ENCODE measurements around the gene AMIGO1.
A peak's percentile ranks its signal among the peaks of the same experiment; 100 is the strongest.

AMIGO1 gene

DNA sequence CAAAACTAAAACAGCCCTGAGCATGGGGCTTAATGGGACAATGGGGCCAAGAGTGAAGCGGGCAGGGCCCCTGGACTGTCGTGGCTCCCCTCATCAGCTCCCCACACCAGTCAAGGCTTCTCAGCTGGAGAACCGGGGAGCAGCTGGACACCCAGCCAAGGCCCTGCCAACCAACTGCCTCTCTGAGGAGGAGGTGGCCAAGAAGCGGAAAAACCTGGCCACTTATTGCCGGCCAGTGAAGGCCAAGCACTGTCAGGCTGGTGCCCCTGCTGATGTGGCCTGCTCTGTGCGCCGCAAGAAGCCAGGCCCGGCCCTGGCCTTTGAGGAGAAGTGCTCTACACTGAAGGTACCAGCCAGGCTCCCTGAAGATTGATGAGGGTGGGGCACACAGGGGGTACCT lies 18.2 kb downstream of the AMIGO1 start:
- Histone ChIP-seq H3K4me1 (ENCODE audit: insufficient read depth, low read length) (peaks cover 2% of the 10 kb centered on the region), H3K36me3 (ENCODE audit: insufficient read depth, low read length) (peaks cover 54% of the 10 kb centered on the region), H3K9me3 (ENCODE audit: low read length) (no peaks in the 10 kb centered on the region), H2AFZ (ENCODE audit: low read depth, low read length) (no peak overlapping the region), H3K4me3 (ENCODE audit: low read length) (no peak overlapping the region), H3K27me3 (ENCODE audit: insufficient read depth, low read length) (no peaks in the 10 kb centered on the region)

DNA sequence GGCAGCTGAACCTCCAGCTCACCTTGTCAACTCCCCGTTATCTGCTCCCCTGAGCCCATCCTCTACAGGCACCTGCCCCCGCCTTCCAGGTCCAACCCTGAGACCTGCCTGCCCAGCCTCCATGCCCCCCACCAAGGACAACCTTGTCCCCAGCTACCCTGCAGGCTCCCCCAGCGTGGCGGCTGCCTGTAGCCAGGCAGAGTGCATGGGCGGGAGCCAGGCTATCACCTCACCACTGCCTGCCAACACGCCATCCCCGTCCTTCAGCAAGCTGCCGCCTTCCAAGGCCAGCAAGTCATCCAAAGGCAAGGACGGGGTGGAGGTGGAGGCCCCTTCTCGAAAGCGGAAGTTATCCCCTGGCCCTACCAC lies 18.6 kb downstream of the AMIGO1 start:
- Histone ChIP-seq H3K4me3 (ENCODE audit: low read length) (no peak overlapping the region), H2AFZ (ENCODE audit: low read depth, low read length) (no peak overlapping the region), H3K9me3 (ENCODE audit: low read length) (no peaks in the 10 kb centered on the region), H3K4me1 (ENCODE audit: insufficient read depth, low read length) (peaks cover 2% of the 10 kb centered on the region), H3K27me3 (ENCODE audit: insufficient read depth, low read length) (no peaks in the 10 kb centered on the region), H3K36me3 (ENCODE audit: insufficient read depth, low read length) (peaks cover 54% of the 10 kb centered on the region)

DNA sequence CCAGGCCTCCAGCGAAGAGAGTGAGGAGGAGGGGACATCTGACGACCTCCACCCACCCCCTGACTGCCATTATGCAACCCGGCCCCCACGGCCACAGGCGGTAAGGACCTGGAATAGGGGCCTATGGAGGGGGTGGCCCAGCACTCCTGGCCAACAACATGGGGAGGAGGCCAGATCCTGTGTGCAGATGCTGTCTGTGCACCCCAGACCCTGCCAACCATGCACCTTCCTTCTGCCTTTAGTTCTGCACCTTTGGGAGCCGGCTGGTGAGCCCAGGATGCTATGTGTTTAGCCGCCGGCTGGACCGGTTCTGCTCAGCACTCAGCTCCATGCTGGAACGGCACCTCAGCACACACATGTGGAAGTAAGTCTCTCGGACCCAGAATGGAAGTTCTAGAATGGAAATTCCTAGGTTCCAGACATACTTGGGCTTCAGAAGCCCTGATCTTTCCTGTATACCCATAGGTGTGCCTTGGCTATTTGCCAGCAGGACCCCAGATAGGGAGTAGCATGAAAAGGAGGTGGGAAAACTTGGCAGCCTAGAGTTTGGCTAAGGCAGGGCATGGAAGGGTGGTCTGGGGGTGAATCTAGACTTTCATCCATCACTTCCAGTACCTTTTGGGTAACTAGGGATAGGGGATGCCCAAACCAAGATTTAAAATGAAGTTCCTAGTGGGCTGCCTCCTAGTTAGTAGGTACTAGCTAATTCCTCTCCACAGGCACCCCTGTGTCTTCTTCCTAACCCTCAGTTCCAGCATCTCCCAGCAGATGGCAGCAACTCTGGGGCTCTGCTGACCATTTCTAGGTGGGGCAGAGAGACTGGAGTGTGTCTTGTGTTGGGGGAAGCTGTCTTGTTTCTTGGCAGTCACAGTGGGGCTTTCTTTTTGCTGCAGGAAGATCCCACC lies 19.2 kb downstream of the AMIGO1 start:
- peaks cover 54% of the 10 kb centered on the region for H3K36me3 ChIP-seq (ENCODE audit: insufficient read depth, low read length)

DNA sequence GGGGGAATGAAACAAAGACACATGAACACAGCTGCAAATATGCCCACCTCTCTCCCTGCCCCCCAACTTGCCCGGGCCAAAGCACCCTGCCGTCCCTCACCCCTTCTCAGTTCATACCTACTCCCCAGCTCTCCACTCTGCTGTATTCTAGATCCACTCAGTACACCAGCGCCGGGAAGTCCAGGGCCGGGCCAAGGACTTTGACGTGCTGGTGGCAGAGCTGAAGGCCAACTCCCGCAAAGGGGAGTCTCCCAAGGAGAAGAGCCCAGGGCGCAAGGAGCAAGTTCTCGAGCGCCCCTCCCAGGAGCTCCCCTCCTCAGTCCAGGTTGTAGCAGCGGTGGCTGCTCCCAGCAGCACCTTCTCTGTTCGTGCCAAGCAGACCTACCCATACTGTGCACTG lies 20.8 kb downstream of the AMIGO1 start:
- no peak overlapping the region for H3K4me3 ChIP-seq (ENCODE audit: low read length)
- H3K36me3 ChIP-seq (ENCODE audit: insufficient read depth, low read length), result peaks cover 54% of the 10 kb centered on the region
- H3K4me1 ChIP-seq (ENCODE audit: insufficient read depth, low read length), result peaks cover 12% of the 10 kb centered on the region
- H3K9me3 ChIP-seq (ENCODE audit: low read length), result no peaks in the 10 kb centered on the region
- no peak overlapping the region for H2AFZ ChIP-seq (ENCODE audit: low read depth, low read length)
- H3K27me3 ChIP-seq (ENCODE audit: insufficient read depth, low read length), result no peaks in the 10 kb centered on the region

More for the DNA sequence above, 19.2 kb downstream of the AMIGO1 start:
- Histone ChIP-seq H3K4me3 (ENCODE audit: low read length) (no peak overlapping the region), H3K9me3 (ENCODE audit: low read length) (no peaks in the 10 kb centered on the region), H3K27me3 (ENCODE audit: insufficient read depth, low read length) (no peaks in the 10 kb centered on the region), H3K4me1 (ENCODE audit: insufficient read depth, low read length) (peaks cover 3% of the 10 kb centered on the region), H2AFZ (ENCODE audit: low read depth, low read length) (no peak overlapping the region)

DNA sequence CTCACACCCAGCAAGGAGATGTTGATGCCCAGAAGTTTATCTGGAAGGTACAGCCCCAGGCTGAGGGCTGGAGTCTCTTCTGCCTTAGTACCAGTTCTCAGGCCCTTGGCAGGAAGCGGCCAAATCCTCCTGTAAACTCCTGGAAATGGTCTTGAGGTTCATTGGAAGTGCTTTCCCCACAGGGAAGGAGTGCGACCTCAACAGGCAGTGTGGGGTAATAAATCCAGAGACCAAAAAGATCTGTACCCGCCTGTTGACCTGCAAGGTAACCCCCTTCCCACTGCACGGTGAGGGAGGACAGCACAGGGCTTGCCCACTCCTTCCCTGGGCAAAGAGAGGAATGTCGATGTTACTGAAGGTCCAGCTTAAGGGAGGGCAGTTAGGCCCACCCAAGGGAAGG lies 21.3 kb downstream of the AMIGO1 start:
- H3K4me3 ChIP-seq (ENCODE audit: low read length), result no peak overlapping the region
- no peaks in the 10 kb centered on the region for H3K9me3 ChIP-seq (ENCODE audit: low read length)
- no peaks in the 10 kb centered on the region for H3K27me3 ChIP-seq (ENCODE audit: insufficient read depth, low read length)
- H2AFZ ChIP-seq (ENCODE audit: low read depth, low read length), result no peak overlapping the region
- H3K36me3 ChIP-seq (ENCODE audit: insufficient read depth, low read length), result peaks cover 54% of the 10 kb centered on the region
- peaks cover 12% of the 10 kb centered on the region for H3K4me1 ChIP-seq (ENCODE audit: insufficient read depth, low read length)

DNA sequence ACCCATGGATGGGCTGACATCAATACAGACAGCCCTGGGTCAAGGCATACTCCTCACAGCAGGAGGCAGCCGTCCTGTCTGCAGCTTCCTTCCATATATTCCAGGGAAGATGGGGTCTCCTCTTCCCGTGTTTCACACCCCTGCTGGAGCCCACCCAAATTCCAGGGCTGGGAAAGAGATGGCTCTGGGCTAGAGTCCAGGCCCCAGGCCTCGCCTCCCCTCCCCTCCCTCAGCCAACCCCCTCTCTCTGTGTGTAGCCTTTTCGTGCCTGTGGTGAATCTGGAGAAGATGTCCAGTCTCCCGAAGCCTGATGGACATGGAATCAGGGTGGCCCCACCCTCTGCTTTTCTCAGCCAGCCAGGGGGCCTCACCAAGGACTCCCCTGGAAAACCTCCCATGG lies 22.3 kb downstream of the AMIGO1 start:
- Histone ChIP-seq H3K27me3 (ENCODE audit: insufficient read depth, low read length) (no peaks in the 10 kb centered on the region), H3K36me3 (ENCODE audit: insufficient read depth, low read length) (peaks cover 54% of the 10 kb centered on the region), H3K4me1 (ENCODE audit: insufficient read depth, low read length) (peaks cover 20% of the 10 kb centered on the region), H2AFZ (ENCODE audit: low read depth, low read length) (no peak overlapping the region), H3K9me3 (ENCODE audit: low read length) (no peaks in the 10 kb centered on the region), H3K4me3 (ENCODE audit: low read length) (no peak overlapping the region)

DNA sequence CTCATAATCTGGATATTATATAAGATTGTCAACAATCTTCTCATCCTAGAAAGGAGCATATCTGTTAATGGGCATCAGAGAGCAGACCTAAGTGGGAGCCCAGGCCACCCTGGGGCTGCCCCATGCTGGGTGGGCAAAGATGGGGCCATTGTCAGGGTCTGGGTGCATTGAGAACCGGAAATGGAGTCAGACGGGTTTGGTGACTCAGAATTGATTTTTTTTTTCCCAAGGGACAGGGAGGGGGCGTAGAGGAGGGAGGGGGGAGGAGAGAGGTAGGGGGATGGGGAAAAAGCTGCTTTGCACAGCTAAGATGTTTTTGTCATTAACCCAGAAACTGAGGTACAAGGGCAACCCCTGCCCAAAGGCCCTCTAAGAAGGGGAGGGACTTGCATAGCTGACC lies 24.5 kb downstream of the AMIGO1 start:
- H3K4me1 ChIP-seq (ENCODE audit: insufficient read depth, low read length), result peaks cover 37% of the 10 kb centered on the region
- H3K9me3 ChIP-seq (ENCODE audit: low read length), result no peaks in the 10 kb centered on the region
- peaks cover 9% of the 10 kb centered on the region for H3K27me3 ChIP-seq (ENCODE audit: insufficient read depth, low read length)
- H2AFZ ChIP-seq (ENCODE audit: low read depth, low read length), result no peak overlapping the region
- H3K36me3 ChIP-seq (ENCODE audit: insufficient read depth, low read length), result peaks cover 34% of the 10 kb centered on the region
- peak overlapping the region; percentile 85 for H3K4me3 ChIP-seq (ENCODE audit: low read length)

DNA sequence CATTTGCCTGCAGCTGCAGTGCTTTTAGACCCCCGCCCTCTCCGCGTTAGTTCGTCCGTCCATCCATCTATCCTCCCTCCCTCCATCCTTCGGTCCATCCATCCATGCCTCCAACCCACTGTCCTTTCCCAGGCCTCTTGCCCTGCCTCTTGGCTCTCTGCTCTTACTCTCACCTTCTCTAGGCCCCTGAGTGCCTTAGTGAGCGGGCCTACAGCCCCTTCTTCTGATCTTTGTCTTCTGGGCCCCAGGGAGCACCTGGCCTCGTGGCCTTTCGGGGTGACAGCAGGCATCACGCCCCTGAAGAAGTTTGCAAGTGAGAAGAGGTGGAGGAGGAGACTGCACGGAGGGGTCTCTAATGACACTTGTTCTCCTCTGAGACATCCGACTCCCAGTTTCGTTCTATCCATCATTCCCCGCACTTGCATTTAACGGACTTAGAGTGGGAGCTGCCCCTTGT lies 25.0 kb downstream of the AMIGO1 start:
- peak overlapping the region; percentile 85 for H3K4me3 ChIP-seq (ENCODE audit: low read length)
- H3K27me3 ChIP-seq (ENCODE audit: insufficient read depth, low read length), result peaks cover 14% of the 10 kb centered on the region
- peak overlapping the region; percentile 13 for H2AFZ ChIP-seq (ENCODE audit: low read depth, low read length)
- H3K36me3 ChIP-seq (ENCODE audit: insufficient read depth, low read length), result peaks cover 33% of the 10 kb centered on the region
- peaks cover 37% of the 10 kb centered on the region for H3K4me1 ChIP-seq (ENCODE audit: insufficient read depth, low read length)
- H3K9me3 ChIP-seq (ENCODE audit: low read length), result no peaks in the 10 kb centered on the region

DNA sequence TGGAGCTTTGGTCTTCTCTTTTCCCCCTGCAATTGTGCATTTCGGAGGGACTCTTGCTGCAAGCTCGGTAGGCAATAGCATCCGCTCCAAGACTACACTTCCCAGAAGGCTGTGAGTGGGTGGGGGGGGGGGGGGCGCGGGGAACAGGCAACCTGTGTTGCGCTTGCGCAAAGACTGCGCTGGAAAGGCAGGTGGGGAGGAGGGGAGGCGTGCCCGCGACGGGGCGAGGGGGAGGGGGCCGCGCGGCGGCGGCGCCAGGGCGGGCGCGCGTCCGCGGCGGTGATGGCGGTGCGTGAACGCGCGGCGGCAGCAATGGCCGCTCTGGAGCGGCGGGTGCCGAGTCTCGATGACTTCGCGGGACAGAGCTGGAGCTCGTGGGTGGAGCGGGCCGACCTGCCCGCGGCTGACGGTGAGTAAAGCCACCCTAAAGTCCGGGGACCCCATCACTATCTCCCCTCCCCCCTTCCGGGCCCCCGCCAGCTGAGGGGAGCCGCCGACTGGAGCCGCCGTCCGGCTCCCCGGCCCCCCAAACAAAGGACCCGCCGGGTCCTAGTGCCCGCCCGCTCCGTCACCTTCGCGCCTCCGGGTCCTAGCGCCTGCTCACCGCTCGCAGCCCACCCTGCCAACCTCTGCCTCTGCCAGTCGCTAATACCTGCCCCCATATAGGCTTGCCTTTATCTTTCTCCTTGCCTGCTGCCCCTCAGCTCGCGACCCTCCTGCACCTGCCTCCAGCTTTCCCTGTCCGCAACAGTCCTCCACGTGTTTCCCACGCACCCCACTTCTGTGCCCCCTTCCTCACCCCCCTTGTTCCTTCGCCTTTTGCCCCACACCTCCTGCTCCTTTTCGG lies 25.6 kb downstream of the AMIGO1 start, which contains the start of gene ATXN7L2:
Gene ATXN7L2 (plus strand): TSS at position 234 of the 847 bp plus-strand sequence. CDS start 49 bp downstream, at position 283.
- Histone ChIP-seq H3K36me3 (ENCODE audit: insufficient read depth, low read length) (peaks cover 28% of the 10 kb centered on the region), H3K4me3 (ENCODE audit: low read length) (peak within 1 kb of the TSS; percentile 85), H3K9me3 (ENCODE audit: low read length) (no peaks in the 10 kb centered on the region), H3K27me3 (ENCODE audit: insufficient read depth, low read length) (peaks cover 15% of the 10 kb centered on the region), H2AFZ (ENCODE audit: low read depth, low read length) (peak within 1 kb of the TSS; percentile 49), H3K4me1 (ENCODE audit: insufficient read depth, low read length) (peaks cover 37% of the 10 kb centered on the region)

DNA sequence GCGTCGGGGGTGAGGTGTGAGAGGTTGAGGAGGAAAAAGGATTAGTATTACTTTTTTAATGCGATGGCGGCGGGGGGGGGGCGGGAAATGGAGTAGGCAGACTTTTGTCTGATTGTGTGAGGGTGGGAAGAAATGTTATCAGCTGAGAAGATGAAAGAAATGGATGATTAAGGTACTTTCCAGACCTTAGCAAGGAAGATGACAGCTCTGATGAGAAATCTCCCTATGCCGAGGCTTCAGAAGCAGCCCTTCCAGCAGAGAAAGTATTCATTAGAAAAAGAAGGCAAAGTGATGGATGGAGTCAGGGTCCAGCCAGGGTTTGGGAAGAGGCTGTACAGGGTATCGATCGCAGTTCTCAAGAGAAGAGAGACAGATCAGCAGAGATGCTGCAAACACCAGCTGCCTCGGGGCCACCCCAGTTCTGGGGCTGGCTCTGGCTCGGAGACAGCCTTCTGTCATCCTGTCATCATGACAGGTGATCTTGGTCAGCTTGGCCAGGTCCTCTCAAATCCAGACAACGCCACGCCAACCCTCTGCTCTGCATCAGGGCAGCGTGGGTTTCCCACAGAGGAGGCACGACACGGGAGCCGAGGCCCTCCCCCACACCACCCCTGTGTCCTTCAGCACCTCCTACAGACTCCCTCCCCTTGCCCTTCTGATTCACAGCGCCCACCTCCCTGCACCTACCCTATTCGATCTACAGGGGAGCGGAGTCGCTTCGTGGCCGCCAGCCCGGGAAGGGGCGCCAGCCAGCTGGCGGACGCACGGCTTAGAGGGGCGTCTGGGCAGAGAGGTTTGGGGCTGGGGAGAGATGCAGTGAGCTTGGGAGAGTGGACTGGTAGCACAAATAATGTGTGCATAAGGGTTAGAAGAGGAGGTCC lies 26.5 kb downstream of the AMIGO1 start:
- H3K36me3 ChIP-seq (ENCODE audit: insufficient read depth, low read length), result peaks cover 20% of the 10 kb centered on the region
- no peaks in the 10 kb centered on the region for H3K9me3 ChIP-seq (ENCODE audit: low read length)
- peak overlapping the region; percentile 63 for H3K4me3 ChIP-seq (ENCODE audit: low read length)
- peak overlapping the region; percentile 49 for H2AFZ ChIP-seq (ENCODE audit: low read depth, low read length)
- peaks cover 22% of the 10 kb centered on the region for H3K27me3 ChIP-seq (ENCODE audit: insufficient read depth, low read length)
- H3K4me1 ChIP-seq (ENCODE audit: insufficient read depth, low read length), result peaks cover 37% of the 10 kb centered on the region

DNA sequence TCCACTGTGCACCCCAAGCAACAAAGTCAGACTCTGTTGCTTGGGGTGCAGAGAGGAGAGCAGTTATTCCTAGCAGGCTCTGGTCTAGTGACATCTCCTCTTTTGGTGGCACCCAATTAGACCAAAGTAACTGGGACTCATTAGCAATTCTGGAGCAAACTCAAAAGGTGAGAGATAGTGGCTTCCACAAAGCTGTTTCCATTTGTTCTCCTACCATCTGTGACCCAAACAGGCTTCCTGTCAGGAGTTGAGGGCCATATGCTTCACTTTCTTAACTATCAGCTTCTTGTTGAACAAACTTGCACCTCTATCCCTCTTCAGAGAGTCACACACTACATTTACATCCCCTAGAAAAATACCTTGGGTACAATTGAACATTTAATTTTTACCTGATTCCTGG lies 27.3 kb downstream of the AMIGO1 start:
- no peak overlapping the region for H3K4me3 ChIP-seq (ENCODE audit: low read length)
- H3K4me1 ChIP-seq (ENCODE audit: insufficient read depth, low read length), result peaks cover 37% of the 10 kb centered on the region
- H2AFZ ChIP-seq (ENCODE audit: low read depth, low read length), result no peak overlapping the region
- H3K36me3 ChIP-seq (ENCODE audit: insufficient read depth, low read length), result peaks cover 13% of the 10 kb centered on the region
- H3K9me3 ChIP-seq (ENCODE audit: low read length), result no peaks in the 10 kb centered on the region
- H3K27me3 ChIP-seq (ENCODE audit: insufficient read depth, low read length), result peaks cover 29% of the 10 kb centered on the region

DNA sequence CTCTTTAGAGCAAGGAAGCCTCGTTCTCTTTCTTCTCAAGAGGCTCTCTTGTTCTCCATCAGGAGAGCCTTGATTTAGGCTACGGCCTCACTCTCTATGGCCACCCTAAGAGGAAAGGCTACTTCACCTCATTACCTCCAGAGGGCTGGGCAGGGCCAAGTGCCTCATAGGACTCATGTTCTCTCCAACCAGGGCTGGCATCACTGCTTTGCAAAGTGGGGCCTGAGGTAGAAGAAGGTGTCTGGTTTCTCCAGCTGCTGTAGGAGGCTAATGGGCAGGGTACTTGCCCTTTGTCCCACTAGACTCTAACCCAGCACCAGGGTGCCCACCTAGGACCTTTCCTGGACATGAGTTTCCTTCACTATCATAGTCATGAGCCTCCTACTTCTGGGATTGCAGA lies 27.9 kb downstream of the AMIGO1 start:
- Histone ChIP-seq H3K9me3 (ENCODE audit: low read length) (no peaks in the 10 kb centered on the region), H3K4me3 (ENCODE audit: low read length) (no peak overlapping the region), H2AFZ (ENCODE audit: low read depth, low read length) (peak overlapping the region; percentile 55), H3K4me1 (ENCODE audit: insufficient read depth, low read length) (peaks cover 37% of the 10 kb centered on the region), H3K27me3 (ENCODE audit: insufficient read depth, low read length) (peaks cover 29% of the 10 kb centered on the region), H3K36me3 (ENCODE audit: insufficient read depth, low read length) (peaks cover 9% of the 10 kb centered on the region)
